ENCODE results near the gene GALNT2.

Gene GALNT2

GRCh38 chr1:230079199-230080024, 12.4 kb downstream of the GALNT2 start:
- in situ Hi-C loops (cut with HindIII; ENCODE audit: low sequenced_read_pairs) = no loop called here
- DNase-seq (ENCODE audit: low read depth) = no peak
- no peak for TF ChIP-seq CTCF (IDR thresholded peaks at IDR 0.05; ENCODE audit: low read depth, low read length, missing control alignments)
- H3K4me3 ChIP-seq (ENCODE audit: low read depth, low read length) = no peak overlapping the region

- TF ChIP-seq CTCF (IDR thresholded peaks at IDR 0.05; ENCODE audit: low read depth, low read length, missing control alignments) = no peak
- H3K4me3 ChIP-seq (ENCODE audit: low read depth, low read length) = no peak overlapping the region
- in situ Hi-C loops (cut with HindIII; ENCODE audit: low sequenced_read_pairs) = no loop called here
- no peak for DNase-seq (ENCODE audit: low read depth)
Observed at GRCh38 chr1:230080822-230081221, 13.8 kb downstream of the GALNT2 start.

- no peak for DNase-seq (ENCODE audit: low read depth)
Observed at GRCh38 chr1:230081751-230082150, 14.7 kb downstream of the GALNT2 start.

GRCh38 chr1:230082211-230082610, 15.2 kb downstream of the GALNT2 start:
- no peak for DNase-seq (ENCODE audit: low read depth)
- no peak for TF ChIP-seq CTCF (IDR thresholded peaks at IDR 0.05; ENCODE audit: low read depth, low read length, missing control alignments)
- no peak overlapping the region for H3K4me3 ChIP-seq (ENCODE audit: low read depth, low read length)
- in situ Hi-C loops (cut with HindIII; ENCODE audit: low sequenced_read_pairs) = no loop called here

More at GRCh38 chr1:230081751-230082150, 14.7 kb downstream of the GALNT2 start:
- in situ Hi-C loops (cut with HindIII; ENCODE audit: low sequenced_read_pairs) = no loop called here
- TF ChIP-seq CTCF (IDR thresholded peaks at IDR 0.05; ENCODE audit: low read depth, low read length, missing control alignments) = no peak
- no peak overlapping the region for H3K4me3 ChIP-seq (ENCODE audit: low read depth, low read length)

GRCh38 chr1:230083053-230083452, 16.0 kb downstream of the GALNT2 start:
- DNase-seq (ENCODE audit: low read depth) = no peak
- TF ChIP-seq CTCF (IDR thresholded peaks at IDR 0.05; ENCODE audit: low read depth, low read length, missing control alignments) = no peak
- H3K4me3 ChIP-seq (ENCODE audit: low read depth, low read length) = no peak overlapping the region
- in situ Hi-C loops (cut with HindIII; ENCODE audit: low sequenced_read_pairs) = no loop called here

GRCh38 chr1:230083746-230084407, 16.8 kb downstream of the GALNT2 start:
- no peak for TF ChIP-seq CTCF (IDR thresholded peaks at IDR 0.05; ENCODE audit: low read depth, low read length, missing control alignments)
- H3K4me3 ChIP-seq (ENCODE audit: low read depth, low read length) = no peak overlapping the region
- no peak for DNase-seq (ENCODE audit: low read depth)
- in situ Hi-C loops (cut with HindIII; ENCODE audit: low sequenced_read_pairs) = no loop called here
